GM08714 (cell line): ENCODE results near the gene RELB.

Source experiments
- H3K4me3 ChIP-seq: fragments of 200-500 bp; sonication (Bioruptor generic); 2 replicates; pipeline ENCODE4 v1.5.1; 2014; ENCODE audit warnings: mild to moderate bottlenecking, low read length, inconsistent platforms
- ZNF274 ChIP-seq: IDR thresholded peaks from 2 replicates; pipeline ENCODE4 v1.6.1; 2012; ENCODE audit warnings: mild to moderate bottlenecking, low read depth, low read length

Gene RELB

GRCh38 chr19:45087531-45087930 is 86.3 kb downstream of the RELB start:
- no peak for TF ChIP-seq ZNF274
- H3K4me3 ChIP-seq, result no peak overlapping the region
